ENCODE measurements around the gene RPGRIP1.

Gene RPGRIP1

DNA sequence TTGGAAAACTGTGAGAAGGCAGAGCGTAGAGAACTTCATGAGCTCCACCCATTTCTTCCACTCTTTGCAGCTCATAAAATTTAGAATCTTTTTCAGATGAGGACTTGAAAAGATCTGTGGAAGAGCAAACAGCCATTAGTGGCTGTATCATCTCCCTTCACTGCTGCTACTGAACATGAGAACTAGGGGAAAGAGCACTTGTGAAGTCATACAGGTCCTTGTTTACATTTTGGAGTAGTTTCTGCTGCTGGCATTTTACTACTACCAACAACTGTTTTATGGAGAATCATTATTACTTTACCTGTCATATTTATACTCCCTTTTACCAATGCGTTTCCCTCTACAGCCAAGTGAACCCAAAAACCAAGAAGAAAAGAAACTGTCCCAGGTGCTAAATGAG is 41.0 kb downstream of the RPGRIP1 start:
- Histone ChIP-seq H4K20me1 (ENCODE audit: insufficient read depth, low read length) (no peaks in the 10 kb centered on the region), H3K27ac (ENCODE audit: low read length) (no peak overlapping the region), H3K9me3 (replicated peaks; ENCODE audit: insufficient read depth, low read length) (no peaks in the 10 kb centered on the region), H3K79me2 (ENCODE audit: low read length) (no peaks in the 10 kb centered on the region), H3K27me3 (replicated peaks; ENCODE audit: insufficient read depth, low read length) (no peaks in the 10 kb centered on the region), H3K9me2 (replicated peaks; ENCODE audit: insufficient read depth, low read length) (no peaks in the 10 kb centered on the region), H2AFZ (ENCODE audit: low read length) (no peak overlapping the region), H3K36me3 (replicated peaks; ENCODE audit: insufficient read depth, low read length) (no peaks in the 10 kb centered on the region), H3K9ac (ENCODE audit: low read length) (no peak overlapping the region), H3F3A (ENCODE audit: insufficient read depth, low read length) (no peaks in the 10 kb centered on the region), H3K4me3 (ENCODE audit: low read length) (no peak overlapping the region), H3K4me2 (ENCODE audit: low read depth, low read length) (no peak overlapping the region), H3K4me1 (ENCODE audit: low read length) (no peaks in the 10 kb centered on the region)
- TF ChIP-seq, protein P1, sequence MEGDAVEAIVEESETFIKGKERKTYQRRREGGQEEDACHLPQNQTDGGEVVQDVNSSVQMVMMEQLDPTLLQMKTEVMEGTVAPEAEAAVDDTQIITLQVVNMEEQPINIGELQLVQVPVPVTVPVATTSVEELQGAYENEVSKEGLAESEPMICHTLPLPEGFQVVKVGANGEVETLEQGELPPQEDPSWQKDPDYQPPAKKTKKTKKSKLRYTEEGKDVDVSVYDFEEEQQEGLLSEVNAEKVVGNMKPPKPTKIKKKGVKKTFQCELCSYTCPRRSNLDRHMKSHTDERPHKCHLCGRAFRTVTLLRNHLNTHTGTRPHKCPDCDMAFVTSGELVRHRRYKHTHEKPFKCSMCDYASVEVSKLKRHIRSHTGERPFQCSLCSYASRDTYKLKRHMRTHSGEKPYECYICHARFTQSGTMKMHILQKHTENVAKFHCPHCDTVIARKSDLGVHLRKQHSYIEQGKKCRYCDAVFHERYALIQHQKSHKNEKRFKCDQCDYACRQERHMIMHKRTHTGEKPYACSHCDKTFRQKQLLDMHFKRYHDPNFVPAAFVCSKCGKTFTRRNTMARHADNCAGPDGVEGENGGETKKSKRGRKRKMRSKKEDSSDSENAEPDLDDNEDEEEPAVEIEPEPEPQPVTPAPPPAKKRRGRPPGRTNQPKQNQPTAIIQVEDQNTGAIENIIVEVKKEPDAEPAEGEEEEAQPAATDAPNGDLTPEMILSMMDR (IDR thresholded peaks at IDR 0.05; ENCODE audit: low read length): no peak
- TF ChIP-seq EZH2phosphoT487 (IDR thresholded peaks at IDR 0.05; ENCODE audit: low read length): no peak
- no peak for TF ChIP-seq EZH2 (optimal IDR thresholded peaks at IDR 0.05; ENCODE audit: low read depth, low read length)
- DNase-seq: no peak

DNA sequence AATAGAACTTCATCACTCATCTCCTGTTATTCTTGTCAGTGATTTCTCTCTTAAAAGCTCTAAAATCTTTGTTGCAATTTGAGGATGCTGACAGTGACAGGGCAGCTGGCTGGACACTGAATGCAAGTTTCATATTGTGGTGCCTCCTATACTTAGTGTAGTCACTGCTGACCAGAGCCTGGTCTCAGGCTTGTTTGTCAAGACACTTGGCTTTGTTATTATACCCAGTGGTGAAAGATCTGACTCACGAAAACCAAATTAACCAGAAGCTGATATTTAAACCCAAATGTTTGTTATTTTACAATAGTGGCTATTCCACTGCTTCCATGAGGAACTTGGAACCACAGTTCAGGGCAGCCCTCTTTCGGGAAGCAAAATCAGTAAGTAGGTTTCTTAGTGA is 42.8 kb downstream of the RPGRIP1 start:
- Histone ChIP-seq H3K36me3 (replicated peaks; ENCODE audit: insufficient read depth, low read length) (no peaks in the 10 kb centered on the region), H3K9me2 (replicated peaks; ENCODE audit: insufficient read depth, low read length) (no peaks in the 10 kb centered on the region), H3K9me3 (replicated peaks; ENCODE audit: insufficient read depth, low read length) (no peaks in the 10 kb centered on the region), H3K79me2 (ENCODE audit: low read length) (no peaks in the 10 kb centered on the region), H3K27ac (ENCODE audit: low read length) (no peak overlapping the region), H3K4me2 (ENCODE audit: low read depth, low read length) (no peak overlapping the region), H3K4me1 (ENCODE audit: low read length) (no peaks in the 10 kb centered on the region), H3K4me3 (ENCODE audit: low read length) (no peak overlapping the region), H3F3A (ENCODE audit: insufficient read depth, low read length) (no peaks in the 10 kb centered on the region), H2AFZ (ENCODE audit: low read length) (no peak overlapping the region), H3K9ac (ENCODE audit: low read length) (no peak overlapping the region), H3K27me3 (replicated peaks; ENCODE audit: insufficient read depth, low read length) (no peaks in the 10 kb centered on the region), H4K20me1 (ENCODE audit: insufficient read depth, low read length) (no peaks in the 10 kb centered on the region)
- no peak for DNase-seq
- TF ChIP-seq, protein P1 (IDR thresholded peaks at IDR 0.05; ENCODE audit: low read length): no peak
- no peak for TF ChIP-seq EZH2phosphoT487 (IDR thresholded peaks at IDR 0.05; ENCODE audit: low read length)
- no peak for TF ChIP-seq EZH2 (optimal IDR thresholded peaks at IDR 0.05; ENCODE audit: low read depth, low read length)

DNA sequence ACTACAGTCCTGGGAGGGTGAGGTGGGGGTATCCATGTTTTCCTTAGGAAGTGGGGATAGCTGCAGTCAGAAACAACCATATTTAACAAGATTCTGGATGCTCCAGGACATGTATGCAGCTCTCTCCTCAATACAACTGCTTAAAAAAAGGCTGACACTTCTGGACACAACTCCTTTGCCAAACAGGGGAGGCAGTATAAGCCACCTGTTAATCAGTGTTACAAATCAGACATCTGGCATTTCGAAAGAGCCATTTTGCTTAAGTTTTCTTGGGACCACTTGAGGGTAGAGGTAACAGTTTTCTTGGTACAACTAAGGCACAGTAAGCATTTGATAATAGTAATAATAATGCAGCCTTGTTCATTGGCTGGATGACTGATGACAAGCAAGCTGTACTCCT is 47.1 kb downstream of the RPGRIP1 start:
- H3K9ac ChIP-seq (ENCODE audit: low read length): no peak overlapping the region
- H3K36me3 ChIP-seq (replicated peaks; ENCODE audit: insufficient read depth, low read length): no peaks in the 10 kb centered on the region
- no peaks in the 10 kb centered on the region for H3K79me2 ChIP-seq (ENCODE audit: low read length)
- no peak overlapping the region for H3K4me2 ChIP-seq (ENCODE audit: low read depth, low read length)
- no peak overlapping the region for H3K4me3 ChIP-seq (ENCODE audit: low read length)
- H3K9me2 ChIP-seq (replicated peaks; ENCODE audit: insufficient read depth, low read length): no peaks in the 10 kb centered on the region
- no peaks in the 10 kb centered on the region for H3F3A ChIP-seq (ENCODE audit: insufficient read depth, low read length)
- DNase-seq: no peak
- TF ChIP-seq, protein P1 (IDR thresholded peaks at IDR 0.05; ENCODE audit: low read length): no peak
- no peak for TF ChIP-seq EZH2 (optimal IDR thresholded peaks at IDR 0.05; ENCODE audit: low read depth, low read length)
- no peak for TF ChIP-seq EZH2phosphoT487 (IDR thresholded peaks at IDR 0.05; ENCODE audit: low read length)
- H3K9me3 ChIP-seq (replicated peaks; ENCODE audit: insufficient read depth, low read length): no peaks in the 10 kb centered on the region
- H3K27ac ChIP-seq (ENCODE audit: low read length): no peak overlapping the region
- H3K27me3 ChIP-seq (replicated peaks; ENCODE audit: insufficient read depth, low read length): no peaks in the 10 kb centered on the region
- H4K20me1 ChIP-seq (ENCODE audit: insufficient read depth, low read length): no peaks in the 10 kb centered on the region
- H3K4me1 ChIP-seq (ENCODE audit: low read length): no peaks in the 10 kb centered on the region
- no peak overlapping the region for H2AFZ ChIP-seq (ENCODE audit: low read length)

All from MM.1S (cell line).